Measurements from ENCODE around the gene BTG2.

Gene BTG2

DNA sequence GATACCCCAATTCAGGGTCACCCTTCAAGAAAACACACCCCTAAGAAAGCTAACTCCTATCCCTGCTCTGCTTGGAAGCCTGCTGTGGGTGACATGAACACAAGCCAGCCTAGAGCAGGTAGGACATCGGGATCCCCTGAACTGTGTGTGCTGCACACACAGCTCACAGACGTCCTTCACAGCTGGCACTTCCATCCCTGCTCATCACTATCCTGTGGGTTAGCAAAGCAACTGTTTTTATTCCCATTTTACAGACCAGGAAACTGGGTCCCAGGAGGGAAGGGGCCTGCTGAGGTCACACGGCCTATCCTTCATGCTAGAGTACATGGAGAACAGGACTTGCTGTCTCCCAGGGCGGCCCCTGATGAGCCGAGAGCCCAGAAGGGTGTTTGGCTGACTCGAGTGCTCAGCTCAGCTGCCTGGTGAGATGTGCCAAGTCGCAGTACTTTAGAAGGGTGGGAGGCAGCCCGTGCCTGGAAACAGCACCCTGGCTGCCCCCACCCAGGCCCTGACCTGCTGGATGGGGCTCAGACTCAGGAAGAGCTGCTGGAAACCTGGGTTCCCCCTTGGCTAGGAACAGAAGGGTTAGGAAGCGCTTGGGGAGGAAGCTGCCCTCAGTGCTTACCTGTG lies 28.3 kb upstream of the BTG2 start:
- DNase-seq, result no peak

DNA sequence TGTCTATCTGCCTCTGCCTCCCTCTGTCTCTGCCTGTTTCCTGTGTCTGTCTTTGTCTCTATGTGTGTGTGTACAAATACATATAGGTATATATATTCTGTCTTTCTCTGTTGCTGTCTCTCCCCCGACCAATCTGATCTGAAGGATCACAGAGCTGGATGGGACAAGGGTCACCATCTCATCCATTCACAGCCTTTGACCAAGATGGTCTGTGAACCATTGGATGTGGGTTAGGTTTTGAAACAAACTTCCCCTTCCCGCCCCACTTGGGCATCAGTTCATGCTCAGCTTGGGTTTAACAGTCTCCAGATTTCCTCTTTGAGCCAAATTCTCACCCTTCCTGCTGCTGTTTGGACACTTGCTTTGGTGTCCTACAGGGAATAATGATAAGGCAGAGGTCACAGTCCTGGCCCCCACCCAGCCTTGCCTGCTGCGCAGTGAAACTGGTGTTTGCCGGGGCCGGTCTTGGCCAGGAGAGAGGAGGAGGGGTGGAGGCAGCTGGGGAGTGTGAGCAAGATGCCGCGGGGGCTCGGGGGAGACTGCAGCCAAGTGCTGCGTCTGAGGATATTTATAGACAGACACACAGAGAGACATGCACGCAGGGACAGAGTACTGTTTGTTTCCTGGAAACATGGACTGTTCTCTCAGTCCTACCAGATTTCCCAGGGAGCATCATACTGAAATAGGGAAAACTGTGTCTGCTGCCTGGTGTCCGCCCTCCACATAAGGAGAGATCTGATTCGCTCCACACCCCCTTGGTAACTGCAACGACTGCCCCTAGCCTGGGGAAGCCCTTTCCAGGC lies 27.0 kb upstream of the BTG2 start:
- DNase-seq, result peak; percentile 52

DNA sequence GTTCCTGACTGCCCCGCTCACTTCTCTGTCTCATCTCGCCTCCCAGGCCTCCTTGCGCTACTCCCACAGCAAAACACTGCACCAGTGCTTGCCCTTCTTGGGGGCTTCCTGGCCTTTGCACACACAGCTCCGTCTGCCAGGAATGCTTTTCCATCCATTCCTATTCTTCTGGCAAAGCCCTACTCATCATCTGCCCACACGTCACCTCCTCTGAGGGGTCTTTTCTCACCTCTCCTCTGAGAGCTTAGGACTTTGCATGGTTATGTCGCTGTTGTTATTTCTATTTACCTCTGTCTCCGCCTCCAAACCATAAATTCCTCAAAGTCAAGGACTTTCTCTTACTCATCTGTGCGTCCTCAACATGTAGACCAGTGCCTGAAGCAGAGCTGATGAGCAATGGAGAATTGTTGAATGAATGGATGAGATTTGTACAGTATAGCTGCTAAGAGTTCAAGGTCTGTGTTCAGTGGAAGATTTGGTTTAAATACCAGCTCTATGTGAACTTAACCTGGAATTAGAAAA lies 26.4 kb upstream of the BTG2 start:
- DNase-seq, result no peak

DNA sequence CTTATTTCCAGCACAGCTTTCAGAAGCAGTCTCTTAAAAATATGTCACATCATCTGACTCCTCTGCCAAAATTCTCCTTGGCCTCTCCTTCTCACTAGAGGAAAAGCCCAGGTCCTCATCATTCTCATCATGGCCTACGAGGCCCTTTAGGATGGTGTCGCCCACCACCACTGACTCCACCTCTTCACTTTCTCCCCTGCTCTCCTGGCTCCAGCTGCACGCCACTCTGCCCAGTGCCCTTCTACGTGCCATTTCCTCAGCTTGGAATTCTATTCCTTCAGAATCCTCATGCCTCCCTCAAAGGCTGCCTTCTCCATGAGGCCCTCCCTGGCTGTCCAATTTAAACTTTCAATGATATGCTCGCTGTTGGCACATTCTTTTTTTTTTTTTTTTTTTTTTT lies 25.3 kb upstream of the BTG2 start:
- no peak for DNase-seq

DNA sequence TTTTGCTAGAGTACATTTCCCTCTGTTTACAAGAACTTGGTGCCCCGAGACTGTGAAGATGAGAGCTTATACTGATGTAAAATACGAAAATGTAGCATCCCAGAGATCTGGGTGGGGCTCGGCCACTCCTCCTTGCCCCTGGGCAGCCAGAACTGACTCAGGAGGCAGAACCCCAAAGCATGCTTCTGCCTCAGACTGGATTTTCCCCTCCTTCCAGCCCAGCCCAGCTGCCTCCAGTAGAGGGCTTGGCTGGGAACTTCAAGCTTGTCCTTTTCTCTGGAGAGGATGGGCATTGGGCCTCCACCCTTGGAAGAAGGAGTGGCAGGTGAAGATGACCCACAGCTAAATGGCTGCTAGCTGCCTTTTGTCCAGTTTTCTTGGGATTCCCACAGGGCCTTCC lies 24.3 kb upstream of the BTG2 start:
- DNase-seq, result no peak

DNA sequence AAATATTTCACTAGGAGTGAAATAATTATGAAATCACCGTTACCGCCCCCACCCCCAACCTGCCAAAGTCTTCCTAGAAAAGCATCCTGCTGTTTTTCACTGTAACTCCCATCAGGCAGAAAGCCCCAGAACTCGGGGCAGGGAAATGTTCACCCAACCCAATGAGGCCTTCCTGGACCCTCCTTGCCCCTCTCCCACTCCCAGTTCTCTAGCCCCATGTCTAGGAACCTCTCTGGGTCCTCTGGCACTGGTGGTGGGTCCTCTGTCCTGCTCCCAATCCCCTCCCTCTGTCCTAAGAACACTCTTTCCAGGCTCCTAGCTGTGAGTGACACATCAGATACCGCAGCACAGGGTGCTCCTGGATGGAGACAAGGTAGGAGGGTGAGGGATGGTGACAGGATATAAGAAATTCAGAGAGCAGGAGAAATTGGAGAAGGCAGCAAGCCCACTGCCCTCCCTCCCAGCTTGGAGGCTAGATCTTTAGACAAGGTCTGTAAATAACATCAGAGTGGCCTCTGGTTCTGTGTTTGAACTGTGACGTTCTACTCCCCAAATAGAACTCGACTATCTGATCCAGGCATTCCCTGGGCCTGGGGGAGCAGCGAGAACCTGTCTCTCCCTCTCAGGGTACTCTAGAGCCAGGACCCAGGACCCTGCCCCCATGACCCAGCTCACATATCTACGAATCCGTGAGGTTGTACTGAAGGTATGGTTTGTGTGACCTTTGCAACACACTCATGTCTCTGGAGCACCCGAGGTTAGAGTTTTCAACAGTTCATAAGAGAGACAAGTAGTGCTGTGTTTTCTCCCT lies 23.3 kb upstream of the BTG2 start:
- DNase-seq, result no peak

DNA sequence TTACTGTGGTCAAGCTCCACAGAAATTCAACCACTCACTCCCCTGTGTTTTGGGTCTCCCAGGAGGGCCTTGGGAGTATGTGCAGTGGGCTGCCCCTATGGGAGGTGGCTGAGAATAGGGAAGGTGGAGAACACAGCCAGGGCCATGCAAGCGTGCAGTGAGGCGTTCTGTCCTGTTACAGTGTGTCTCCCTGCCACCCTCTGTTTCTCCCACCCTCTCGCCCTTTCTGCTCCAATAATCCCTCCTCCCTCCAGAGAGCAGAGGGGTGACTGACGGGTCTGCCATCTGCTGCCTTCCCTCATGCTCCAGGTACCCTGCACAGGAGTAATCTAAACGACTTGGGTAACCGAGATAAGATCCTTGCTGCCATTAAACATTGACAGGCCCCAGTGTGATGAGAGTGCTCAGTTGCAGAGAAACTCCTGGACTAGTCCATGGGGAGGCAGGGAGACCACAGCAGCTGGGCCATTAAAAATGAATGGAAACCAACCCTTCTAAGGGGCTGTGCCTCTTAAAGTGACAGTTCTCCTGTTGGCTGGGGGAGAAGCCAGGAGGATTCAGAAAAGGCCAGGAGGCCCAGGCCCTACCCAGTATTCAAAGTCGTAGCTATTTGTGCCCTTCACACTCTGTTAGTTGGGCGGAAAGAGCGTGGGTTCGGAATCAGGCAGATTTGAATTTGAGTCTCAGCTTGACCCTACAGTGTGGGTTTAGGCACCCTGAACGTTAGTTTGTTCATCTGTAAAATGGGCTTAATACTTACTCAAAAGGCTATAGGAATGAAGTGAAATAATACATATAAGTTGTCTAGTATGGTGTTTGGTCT lies 22.4 kb upstream of the BTG2 start:
- DNase-seq, result no peak

DNA sequence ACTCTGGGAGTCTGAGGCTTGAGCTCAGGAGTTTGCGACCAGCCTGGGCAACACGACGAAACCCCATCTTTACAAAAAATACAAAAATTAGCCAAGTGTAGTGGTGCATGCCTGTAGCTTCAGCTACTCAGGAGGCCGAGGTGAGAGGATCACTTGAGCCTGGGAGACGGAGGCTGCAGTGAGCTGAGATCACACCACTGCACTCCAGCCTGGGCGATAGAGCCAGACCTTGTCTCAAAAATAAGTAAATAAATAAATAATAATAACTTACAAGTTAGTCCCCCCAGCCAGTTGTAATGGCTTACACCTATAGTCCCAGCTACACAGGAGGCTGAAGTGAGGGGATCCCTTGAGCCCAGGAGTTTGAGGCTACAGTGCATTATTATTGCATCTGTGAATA lies 21.7 kb upstream of the BTG2 start:
- no peak for DNase-seq

DNA sequence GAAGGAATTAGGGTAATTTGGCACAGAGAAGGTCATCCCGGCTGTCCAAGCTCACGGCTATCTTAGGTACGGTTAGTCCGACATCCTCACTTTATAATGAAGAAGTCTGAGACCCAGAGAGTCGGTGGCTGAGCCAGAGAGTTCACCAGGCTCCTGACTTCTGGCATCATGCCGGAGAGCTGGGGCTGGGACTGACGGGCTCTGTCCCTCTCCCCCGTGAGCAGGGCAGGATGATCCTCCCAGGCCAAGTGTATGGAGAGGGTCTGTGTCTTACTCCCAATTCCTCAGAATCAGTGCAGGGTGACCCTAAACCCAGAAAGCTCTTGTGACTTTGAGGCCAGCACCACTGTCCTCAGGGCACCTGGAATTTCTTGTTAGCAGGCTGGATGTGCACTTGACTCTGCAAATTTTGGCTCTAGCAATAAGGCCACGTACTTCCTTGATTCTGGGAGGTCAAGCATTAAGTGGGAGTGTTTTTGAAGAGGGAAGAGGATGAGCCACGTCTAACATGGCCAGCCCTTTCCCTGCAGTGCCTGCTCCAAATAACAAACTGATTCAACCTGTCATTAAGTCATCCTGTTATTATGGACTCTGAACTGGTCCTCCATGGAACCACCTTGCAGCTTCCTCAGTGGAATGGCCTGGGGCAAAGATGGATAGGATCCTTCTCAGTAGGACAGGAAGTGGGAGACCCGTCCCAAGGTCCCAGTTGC lies 20.8 kb upstream of the BTG2 start:
- no peak for DNase-seq

DNA sequence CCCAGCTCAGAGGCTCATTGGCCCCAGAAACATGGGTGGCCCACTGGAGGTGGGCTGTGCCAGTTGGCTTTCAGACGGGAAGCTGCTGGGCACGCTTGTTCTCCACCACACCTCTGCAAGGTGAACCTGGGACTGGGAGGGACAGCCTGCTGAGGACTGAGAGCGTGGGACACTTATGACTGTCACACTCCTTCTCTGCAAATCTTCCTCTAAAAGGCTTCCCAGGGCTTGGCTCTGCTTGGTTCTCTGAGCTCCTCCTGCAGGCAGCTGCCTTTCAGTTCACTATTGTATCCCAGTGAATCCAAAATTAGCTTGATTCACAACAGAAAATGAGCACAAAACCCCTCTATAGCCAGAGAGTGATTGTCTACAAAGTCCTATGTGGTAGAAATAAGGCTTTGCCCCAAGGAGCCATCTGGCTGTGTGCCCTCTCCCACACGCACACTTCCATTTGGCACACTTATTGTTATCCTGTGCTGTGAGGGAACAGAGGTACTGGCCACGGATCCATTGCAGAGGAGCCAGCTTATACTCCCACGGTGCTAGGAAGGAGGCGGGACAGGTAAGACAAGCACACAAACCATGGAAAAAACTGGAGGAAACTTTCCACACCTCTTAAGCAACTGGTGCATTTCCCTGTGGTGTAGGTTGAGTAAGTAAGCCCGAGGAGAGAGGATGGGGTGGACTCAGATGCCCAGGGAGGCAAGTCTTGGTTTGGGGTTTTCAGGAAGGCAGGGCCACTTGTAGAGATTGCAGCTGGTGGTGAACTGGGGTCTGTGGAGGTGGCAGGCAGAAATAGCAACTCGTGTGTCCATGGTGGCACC lies 18.9 kb upstream of the BTG2 start:
- no peak for DNase-seq

DNA sequence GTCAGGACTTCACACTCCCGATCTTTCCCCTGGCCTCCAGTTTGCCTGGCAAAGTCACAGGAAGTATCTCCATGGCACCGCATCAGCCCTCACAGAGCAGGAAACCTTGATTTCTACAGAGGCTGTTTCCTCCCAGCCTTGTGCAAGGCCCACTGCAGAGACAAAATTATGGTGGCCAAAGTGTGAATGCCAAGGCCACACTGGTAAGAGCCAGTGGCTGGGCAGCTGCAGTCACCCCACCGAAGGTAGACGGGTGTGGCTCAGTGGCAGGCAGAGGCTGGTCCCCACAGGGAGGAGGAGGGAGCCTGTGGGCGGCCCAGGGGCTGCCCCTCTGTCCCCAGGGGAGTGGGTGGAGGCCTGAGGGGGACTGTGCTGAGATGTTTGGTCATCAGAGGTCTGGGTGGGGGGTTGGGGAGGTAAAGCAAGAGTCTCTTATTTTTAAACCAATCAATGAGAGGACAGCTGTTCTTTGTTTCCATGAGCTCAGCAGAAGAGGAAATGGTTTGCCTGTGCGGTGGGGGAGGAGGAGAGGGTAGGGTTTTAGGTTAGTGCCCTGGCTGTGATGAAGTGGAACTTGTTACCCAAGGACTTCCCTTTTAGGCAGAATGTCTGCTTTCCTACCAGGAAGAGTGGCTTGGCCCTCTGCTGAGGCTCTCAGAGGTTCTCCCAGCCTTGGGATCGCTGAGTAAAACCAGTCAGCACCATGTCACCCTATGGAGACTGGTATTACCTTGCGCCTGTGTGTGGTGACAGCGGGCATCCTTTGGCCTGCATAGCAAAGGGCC lies 18.0 kb upstream of the BTG2 start:
- DNase-seq, result peak; percentile 94

DNA sequence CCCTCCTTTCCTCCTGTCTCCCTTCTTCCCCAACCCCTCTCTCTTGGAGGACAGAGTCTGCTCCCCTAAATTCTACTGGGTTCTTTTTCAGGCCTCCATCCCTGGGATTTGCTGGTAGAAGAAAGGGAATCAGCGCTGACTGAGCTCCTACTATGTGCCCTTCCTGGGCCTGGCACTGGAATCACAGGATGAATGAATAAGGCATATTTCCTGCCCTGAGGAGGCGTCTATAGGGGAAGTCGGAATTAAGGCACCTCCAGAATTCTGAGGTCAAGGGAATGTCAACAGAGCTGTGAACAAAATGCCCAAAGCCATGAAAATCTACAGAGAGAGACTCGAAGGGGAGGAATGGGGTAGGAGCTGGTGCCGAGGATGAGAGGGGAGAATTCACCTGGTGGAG lies 17.4 kb upstream of the BTG2 start:
- no peak for DNase-seq

DNA sequence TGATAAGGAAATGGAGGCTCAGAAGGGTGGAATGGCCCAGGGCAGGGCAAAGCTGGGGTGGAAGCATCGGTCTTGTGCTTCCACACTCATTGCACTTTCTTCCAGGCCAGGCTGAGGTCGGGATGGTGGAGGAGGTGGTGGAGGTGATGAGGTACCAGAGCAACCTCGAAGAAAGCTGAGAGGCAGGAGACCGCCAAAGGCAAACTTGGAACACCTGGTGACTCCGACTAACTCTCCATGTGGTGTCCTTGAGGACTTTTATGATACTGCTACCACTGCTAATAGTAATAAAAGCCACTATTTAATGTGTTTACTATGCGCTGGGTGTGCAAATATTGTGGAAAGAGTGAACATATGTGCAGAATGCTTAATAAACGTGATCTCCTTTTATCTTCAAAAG lies 16.9 kb upstream of the BTG2 start:
- no peak for DNase-seq

DNA sequence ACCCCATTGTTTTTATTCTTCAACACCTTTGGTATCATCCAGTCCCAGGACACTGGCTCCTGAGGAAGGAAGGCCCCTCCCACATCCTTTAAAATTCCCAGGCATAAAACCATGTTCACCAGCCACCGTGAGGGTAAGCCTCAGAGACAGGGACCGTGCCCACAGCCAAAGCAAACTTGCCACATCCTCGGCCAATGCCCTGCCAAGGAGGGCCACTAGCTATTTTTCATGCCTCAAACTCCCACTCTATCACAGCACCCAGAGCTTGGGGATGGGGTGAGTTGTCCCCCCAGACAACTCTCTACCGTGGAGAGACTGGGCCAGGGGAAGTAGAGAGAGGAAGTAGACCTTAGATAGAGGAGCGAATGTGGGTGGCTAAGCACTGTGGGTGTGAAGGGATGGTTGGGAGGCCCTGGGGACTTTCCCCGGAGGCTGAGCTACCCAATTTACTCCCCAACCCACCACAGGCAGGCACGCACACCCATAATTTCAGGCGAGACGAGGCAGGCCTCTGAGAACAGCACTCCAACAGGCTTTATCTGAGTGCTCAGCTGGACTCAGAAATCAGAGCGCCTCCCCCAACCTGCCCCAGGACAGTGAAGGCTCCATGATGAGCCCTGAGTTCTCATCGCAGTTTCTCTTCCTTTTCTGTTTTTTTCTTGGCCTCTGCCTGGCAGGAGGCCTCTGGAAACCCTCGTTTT lies 15.9 kb upstream of the BTG2 start:
- DNase-seq, result peak; percentile 79

DNA sequence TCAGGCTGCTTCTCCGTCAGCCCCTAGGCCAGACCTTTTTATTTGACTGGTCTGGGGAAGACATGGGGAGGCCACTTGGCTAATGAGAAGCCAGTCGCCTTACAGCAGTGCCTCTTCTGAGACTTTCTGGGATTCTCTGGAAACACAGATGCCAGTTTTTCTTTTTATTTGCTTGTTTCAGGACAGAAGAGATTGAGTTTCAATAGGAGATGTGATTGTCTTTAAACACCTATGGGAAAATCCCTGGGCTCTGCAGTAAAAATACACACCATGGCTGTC lies 15.4 kb upstream of the BTG2 start:
- DNase-seq, result no peak

DNA sequence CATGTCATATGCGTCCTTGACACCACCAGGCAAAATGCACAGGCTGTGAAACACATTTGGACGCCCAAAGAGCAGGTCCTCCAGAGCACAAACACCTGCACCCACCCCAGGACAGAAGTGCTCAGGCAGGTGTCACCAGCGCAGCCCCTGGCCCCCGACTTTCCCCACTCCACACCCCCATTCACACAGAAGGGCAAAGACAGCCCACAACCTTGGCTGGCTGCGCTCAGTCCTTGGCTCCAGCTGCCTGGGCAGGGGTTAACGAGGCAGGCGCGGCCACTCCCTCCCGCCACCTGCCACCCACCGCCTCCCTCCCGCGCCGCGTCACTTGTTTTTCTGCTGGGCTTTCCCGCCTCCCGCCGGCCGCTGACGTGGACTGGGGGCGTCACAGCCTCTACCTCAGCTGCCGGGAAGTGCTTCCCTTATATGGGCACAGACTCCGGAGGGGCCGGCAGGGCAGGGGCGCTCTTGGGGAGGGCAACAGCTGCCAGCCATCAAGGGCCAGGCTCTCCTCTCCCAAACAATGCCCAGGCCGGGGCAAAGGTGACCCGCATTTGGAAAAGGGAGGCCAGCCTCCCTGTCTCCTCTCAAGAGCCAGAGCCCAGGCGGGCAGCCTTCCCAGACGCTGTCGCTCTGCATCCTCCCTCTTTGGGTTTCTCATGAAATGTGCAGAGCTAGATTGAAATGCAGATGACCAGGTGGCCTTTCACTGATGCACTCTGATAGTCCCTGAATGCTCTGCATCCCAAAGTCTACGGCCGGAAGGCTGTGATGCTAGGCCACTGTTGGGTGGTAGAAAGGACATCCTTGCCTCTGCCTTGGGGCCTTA lies 14.8 kb upstream of the BTG2 start:
- DNase-seq, result peak; percentile 86

DNA sequence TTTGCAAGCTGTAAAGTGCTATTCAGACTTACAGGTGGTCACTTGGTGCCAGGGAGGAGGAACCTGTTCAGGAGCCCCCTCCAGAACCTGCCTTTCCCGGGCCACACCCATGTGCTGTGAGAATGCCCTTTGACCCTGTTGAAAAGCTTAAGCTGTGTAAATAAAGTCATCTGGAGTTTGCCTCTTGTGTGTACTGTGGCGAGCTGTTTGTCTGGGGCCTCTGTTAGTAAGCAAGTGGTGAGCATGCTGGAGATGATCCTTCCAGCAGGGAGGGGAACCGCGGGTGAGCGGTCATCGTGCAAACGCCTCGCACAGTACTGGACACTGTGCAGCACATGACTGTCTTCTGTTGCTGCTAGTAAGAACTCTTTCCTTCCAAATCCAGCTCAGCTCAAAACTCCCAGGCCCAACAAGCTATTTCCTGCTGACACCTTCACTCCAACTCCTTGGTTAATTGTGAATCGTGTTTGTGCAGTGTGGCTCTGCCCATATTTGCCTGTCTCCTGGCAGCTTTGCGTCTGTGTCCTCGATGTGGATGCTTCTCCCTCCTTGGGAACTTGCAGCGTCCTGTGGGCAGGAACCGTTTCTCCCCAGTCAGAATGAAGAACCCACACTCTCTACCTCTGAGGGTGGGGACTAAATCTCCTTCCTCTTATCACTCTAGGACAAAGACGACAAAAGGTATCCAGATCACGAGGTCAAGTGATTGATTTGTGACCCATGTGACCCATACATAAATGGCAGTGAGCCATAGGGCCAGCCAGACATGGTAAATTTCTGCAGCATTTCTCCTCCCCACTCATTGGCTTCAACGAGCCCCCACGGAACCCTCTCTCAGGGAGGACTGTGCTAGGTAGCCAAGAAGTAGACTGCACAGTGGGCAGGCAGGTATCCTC lies 13.9 kb upstream of the BTG2 start:
- DNase-seq, result no peak

DNA sequence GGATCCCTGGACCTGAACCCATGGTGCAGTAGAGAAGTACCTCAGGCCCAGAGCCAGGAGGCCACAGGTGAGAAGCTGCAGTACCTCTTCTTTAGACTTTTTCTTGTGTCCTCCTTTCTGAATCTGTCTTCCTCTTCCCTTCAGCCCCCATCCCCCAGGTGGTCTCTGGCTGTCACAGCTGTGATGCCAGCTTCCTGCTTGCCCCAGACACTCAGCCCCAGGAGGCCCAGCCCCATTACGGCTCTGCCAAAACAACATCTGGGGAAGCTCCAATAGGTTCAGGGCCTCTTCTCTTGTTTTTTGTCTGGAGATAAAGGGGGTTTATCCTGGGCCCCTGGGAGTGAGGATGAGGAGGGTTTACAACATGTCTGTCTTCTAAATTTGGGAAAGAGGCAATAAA lies 9.5 kb upstream of the BTG2 start:
- DNase-seq, result peak; percentile 36

Data from hematopoietic multipotent progenitor cell treated with erythropoietin and hydrocortisone succinate and interleukin-3 and kit ligand, for 4 days (in vitro differentiated cells).